Activated T-helper 17 cell treated with anti-CD3 and anti-CD28 coated beads, Interleukin-2, amount 50 U/mL, for 72 hours (primary cell): ENCODE data around the gene G6PC1. TPM values are rescaled to one million over a fixed set of nuclear protein-coding genes. Genes with fewer than 3 reads are reported as not detected.
"Not testable (repeated sequence)": the region's sequence is repeated elsewhere in the genome, so short reads cannot be mapped to it uniquely, and the experiment has no call there.

Experiments used
- ATAC-seq: fragments of 150-1000 bp; cut with Tn5 transposase; replicated peaks from 2 replicates; pipeline ENCODE4 v1.10.0; 2021; ENCODE audit warnings: mild to moderate bottlenecking, moderate library complexity
- H3K27ac Mint-ChIP-seq: one replicate; pipeline ENCODE4 v1.8.0; 2022; ENCODE audit warnings: mixed read lengths
- H3K27me3 Mint-ChIP-seq: one replicate; pipeline ENCODE4 v1.8.0; 2022; ENCODE audit warnings: mixed read lengths
- H3K36me3 Mint-ChIP-seq: one replicate; pipeline ENCODE4 v1.8.0; 2022; ENCODE audit warnings: low read depth, mild to moderate bottlenecking, mixed read lengths
- H3K4me1 Mint-ChIP-seq: one replicate; pipeline ENCODE4 v1.8.0; 2022; ENCODE audit warnings: mixed read lengths
- H3K4me3 Mint-ChIP-seq: one replicate; pipeline ENCODE4 v1.8.0; 2022; ENCODE audit warnings: mild to moderate bottlenecking, mixed read lengths
- H3K9me3 Mint-ChIP-seq: one replicate; pipeline ENCODE4 v1.8.0; 2022; ENCODE audit warnings: mixed read lengths
- total RNA-seq, 2 donors: library from RNA; stranded (reverse); gene quantifications; one replicate each; pipeline ENCODE4 v1.2.3, GENCODE V29; 2022

G6PC1 gene
- total RNA-seq, 2 donors from 2014 or later = not detected

DNA sequence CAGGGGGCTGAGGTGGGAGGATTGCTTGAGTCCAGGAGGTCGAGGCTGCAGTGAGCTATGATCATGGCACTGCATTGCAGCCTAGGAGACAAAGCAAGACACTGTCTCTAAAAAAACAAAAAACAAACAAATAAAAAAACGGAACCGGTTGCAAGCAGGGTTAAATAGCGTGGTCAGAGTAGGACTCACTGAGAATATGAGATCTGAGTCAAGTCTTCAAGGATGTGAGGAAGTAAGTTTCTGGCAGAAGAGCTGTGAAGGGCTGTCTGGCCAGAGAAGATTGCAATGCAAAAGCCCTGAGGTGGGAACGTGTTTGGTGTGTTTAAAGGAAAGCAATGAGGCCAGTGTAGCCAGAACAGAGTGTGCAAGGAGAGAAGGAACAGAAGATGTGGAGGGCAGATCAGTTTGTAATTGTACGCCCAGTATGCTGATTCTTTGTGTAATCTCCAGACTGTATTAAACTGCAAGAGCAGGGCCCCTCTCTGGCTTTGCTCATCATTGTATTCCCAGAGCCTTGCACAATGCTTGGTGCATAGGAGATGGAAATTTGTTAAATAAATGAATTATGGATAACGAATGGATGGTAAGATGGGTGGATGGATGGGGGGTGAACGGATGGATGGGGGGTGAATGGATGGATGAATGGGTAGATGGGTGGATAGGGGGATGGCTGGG, 6.3 kb downstream of the G6PC1 start:
- no peak for ATAC-seq
- Mint-ChIP-seq H3K4me1 (no peaks in the 10 kb centered on the region), H3K27ac (no peak overlapping the region), H3K27me3 (peaks cover 21% of the 10 kb centered on the region), H3K9me3 (no peaks in the 10 kb centered on the region), H3K36me3 (no peaks in the 10 kb centered on the region), H3K4me3 (no peak overlapping the region)

GRCh38 chr17:42908872-42909700, 8.5 kb downstream of the G6PC1 start:
- no peak overlapping the region for H3K27ac Mint-ChIP-seq

GRCh38 chr17:42913522-42913921, 12.9 kb downstream of the G6PC1 start:
- Mint-ChIP-seq H3K4me1 (no peaks in the 10 kb centered on the region), H3K9me3 (no peaks in the 10 kb centered on the region), H3K27me3 (peaks cover 17% of the 10 kb centered on the region), H3K4me3 (no peak overlapping the region), H3K27ac (no peak overlapping the region), H3K36me3 (no peaks in the 10 kb centered on the region)
- no peak for ATAC-seq

More at GRCh38 chr17:42908872-42909700, 8.5 kb downstream of the G6PC1 start:
- Mint-ChIP-seq H3K9me3 (no peaks in the 10 kb centered on the region), H3K4me3 (no peak overlapping the region), H3K27me3 (peaks cover 18% of the 10 kb centered on the region), H3K36me3 (no peaks in the 10 kb centered on the region), H3K4me1 (no peaks in the 10 kb centered on the region)
- ATAC-seq = no peak

- no peaks in the 10 kb centered on the region for H3K9me3 Mint-ChIP-seq
- no peak overlapping the region for H3K4me3 Mint-ChIP-seq
- no peak for ATAC-seq
- no peaks in the 10 kb centered on the region for H3K4me1 Mint-ChIP-seq
- peaks cover 17% of the 10 kb centered on the region for H3K27me3 Mint-ChIP-seq
- no peak overlapping the region for H3K27ac Mint-ChIP-seq
- no peaks in the 10 kb centered on the region for H3K36me3 Mint-ChIP-seq
Observed at GRCh38 chr17:42913981-42914617, 13.5 kb downstream of the G6PC1 start.

DNA sequence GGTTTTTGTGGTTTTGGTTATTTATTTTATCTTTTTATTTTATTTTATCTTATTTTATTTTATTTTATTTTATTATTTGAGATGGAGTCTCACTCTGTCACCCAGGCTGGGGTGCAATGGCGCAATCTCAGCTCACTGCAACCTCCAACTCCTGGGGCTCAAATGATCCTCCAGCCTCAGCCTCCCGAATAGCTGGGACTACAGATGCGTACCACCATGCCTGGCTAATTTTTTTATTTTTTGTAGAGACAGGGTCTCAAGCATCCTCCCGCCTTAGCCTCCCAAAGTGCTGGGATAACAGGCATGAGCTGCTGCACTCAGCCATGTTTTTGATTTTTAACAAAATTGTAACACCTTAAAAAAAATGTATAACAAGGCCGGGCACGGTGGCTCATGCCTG, 14.7 kb downstream of the G6PC1 start:
- not testable (repeated sequence) for H3K4me1 Mint-ChIP-seq, H3K27ac Mint-ChIP-seq, H3K4me3 Mint-ChIP-seq, H3K36me3 Mint-ChIP-seq, ATAC-seq, H3K9me3 Mint-ChIP-seq
- H3K27me3 Mint-ChIP-seq = peaks cover 16% of the 10 kb centered on the region

DNA sequence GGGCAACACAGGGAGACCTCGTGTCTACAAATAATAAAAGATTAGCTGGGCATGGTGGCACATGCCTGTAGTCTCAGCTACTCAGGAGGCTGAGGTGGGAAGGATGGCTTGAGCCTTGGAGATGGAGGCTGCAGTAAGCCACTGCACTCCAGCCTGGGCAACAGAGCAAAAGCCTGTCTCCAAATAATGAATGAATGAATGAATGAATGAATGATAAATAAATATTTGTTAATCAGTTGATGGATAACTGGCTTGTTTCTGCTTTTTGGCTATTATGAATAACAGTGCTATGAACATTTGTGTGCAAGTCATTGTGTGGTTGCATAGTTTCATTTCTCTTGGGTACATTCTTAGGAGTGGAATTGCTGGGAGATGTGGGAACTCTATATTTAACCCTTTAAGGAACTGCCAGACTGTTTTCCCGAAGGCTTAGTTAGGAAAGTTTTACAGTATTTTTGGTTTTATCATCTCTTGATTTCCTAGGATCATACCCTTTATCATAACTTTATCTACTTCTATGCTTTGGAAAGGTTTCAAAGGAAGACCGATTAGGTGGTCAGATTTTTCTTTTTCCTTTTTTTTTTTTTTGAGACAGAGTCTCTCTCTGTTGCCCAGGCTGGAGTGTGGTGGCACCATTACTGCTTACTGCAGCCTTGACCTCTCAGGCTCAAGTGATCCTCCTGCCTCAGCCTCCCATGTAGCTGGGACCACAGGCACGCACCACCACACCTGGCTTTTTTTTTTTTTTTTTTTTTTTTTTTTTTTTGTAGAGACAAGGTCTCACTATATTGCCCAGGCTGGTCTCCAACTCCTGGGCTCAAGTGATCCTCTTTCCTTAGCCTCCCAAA, 16.0 kb downstream of the G6PC1 start:
- H3K27ac Mint-ChIP-seq, H3K27me3 Mint-ChIP-seq, H3K4me1 Mint-ChIP-seq, H3K4me3 Mint-ChIP-seq, H3K9me3 Mint-ChIP-seq, H3K36me3 Mint-ChIP-seq, ATAC-seq: not testable (repeated sequence)

- no peak overlapping the region for H3K4me3 Mint-ChIP-seq
- H3K27me3 Mint-ChIP-seq = peaks cover 5% of the 10 kb centered on the region
- no peaks in the 10 kb centered on the region for H3K9me3 Mint-ChIP-seq
- ATAC-seq = no peak
- no peaks in the 10 kb centered on the region for H3K36me3 Mint-ChIP-seq
- H3K4me1 Mint-ChIP-seq = no peaks in the 10 kb centered on the region
- no peak overlapping the region for H3K27ac Mint-ChIP-seq
Observed at GRCh38 chr17:42917236-42917603, 16.6 kb downstream of the G6PC1 start.

GRCh38 chr17:42918902-42919521, 18.4 kb downstream of the G6PC1 start:
- Mint-ChIP-seq H3K9me3 (no peaks in the 10 kb centered on the region), H3K4me3 (no peak overlapping the region), H3K27ac (no peak overlapping the region), H3K36me3 (no peaks in the 10 kb centered on the region), H3K4me1 (no peaks in the 10 kb centered on the region), H3K27me3 (peaks cover 8% of the 10 kb centered on the region)
- no peak for ATAC-seq

DNA sequence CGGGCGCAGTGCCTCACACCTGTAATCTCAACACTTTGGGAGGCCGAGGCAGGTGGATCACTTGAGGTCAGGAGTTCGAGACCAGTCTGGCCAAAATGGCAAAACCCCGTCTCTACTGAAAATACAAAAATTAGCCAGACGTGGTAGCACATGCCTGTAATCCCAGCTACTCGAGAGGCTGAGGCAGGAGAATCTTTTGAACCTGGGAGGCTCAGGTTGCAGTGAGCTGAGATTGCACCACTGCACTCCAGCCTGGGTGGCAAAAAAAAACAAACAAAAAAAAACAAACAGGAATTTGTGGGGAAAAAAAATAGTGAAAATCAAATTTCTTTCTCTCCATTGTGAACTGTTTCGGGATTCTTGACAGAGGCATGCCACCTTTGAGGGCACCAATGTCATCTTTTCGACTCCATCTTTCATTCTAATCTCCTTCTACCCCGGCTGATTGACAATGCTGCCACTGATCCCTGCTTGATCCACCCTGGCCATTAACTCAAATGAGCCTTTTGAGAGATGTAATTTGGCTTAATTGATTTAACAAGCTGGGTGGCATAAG, 19.0 kb downstream of the G6PC1 start:
- not testable (repeated sequence) for ATAC-seq, H3K4me3 Mint-ChIP-seq, H3K36me3 Mint-ChIP-seq, H3K27ac Mint-ChIP-seq, H3K9me3 Mint-ChIP-seq, H3K4me1 Mint-ChIP-seq, H3K27me3 Mint-ChIP-seq

- H3K4me3 Mint-ChIP-seq = no peak overlapping the region
- no peaks in the 10 kb centered on the region for H3K4me1 Mint-ChIP-seq
- H3K36me3 Mint-ChIP-seq = no peaks in the 10 kb centered on the region
- ATAC-seq = no peak
- H3K27me3 Mint-ChIP-seq = peaks cover 14% of the 10 kb centered on the region
- no peaks in the 10 kb centered on the region for H3K9me3 Mint-ChIP-seq
- H3K27ac Mint-ChIP-seq = no peak overlapping the region
Observed at GRCh38 chr17:42920106-42920900, 19.7 kb downstream of the G6PC1 start.

DNA sequence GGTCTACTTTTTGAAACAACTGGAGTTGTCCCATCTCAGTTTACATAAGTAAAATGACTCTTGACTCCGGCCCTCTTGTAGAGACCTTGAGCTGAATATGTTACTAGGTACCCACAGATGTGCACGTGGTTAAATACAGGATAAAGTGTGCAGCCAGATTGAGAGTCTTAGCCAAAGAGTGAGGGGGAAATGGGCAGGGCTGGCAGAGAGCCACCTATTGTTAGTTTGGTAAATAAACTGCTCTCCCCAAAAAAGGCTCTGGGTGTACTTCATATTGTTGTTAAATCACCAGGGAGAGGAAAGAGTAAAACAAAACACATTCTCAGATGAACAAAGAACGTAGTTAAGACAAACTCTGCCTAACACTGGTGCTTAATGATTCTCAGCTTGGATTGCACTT, 20.3 kb downstream of the G6PC1 start:
- Mint-ChIP-seq H3K4me1 (no peaks in the 10 kb centered on the region), H3K9me3 (no peaks in the 10 kb centered on the region)

GRCh38 chr17:42922294-42922693, 21.7 kb downstream of the G6PC1 start:
- Mint-ChIP-seq H3K27ac (no peak overlapping the region), H3K36me3 (no peaks in the 10 kb centered on the region), H3K4me3 (no peak overlapping the region), H3K27me3 (peaks cover 14% of the 10 kb centered on the region), H3K9me3 (no peaks in the 10 kb centered on the region), H3K4me1 (no peaks in the 10 kb centered on the region)
- no peak for ATAC-seq

More for the DNA sequence above, 20.3 kb downstream of the G6PC1 start:
- Mint-ChIP-seq H3K4me3 (no peak overlapping the region), H3K27me3 (peaks cover 14% of the 10 kb centered on the region), H3K27ac (no peak overlapping the region), H3K36me3 (no peaks in the 10 kb centered on the region)
- ATAC-seq = no peak

- not testable (repeated sequence) for H3K36me3 Mint-ChIP-seq, ATAC-seq, H3K27ac Mint-ChIP-seq
Observed at GRCh38 chr17:42923472-42923871, 22.9 kb downstream of the G6PC1 start.

More at GRCh38 chr17:42923472-42923871, 22.9 kb downstream of the G6PC1 start:
- H3K4me1 Mint-ChIP-seq, H3K4me3 Mint-ChIP-seq, H3K9me3 Mint-ChIP-seq: not testable (repeated sequence)
- H3K27me3 Mint-ChIP-seq = peaks cover 11% of the 10 kb centered on the region
